SK-N-SH (cell line): ENCODE measurements around the gene PDE11A. TPM values are rescaled to one million over a fixed set of nuclear protein-coding genes. Genes with fewer than 3 reads are reported as not detected.

Experiments used
- CTCF ChIA-PET: fragments of 300-600, 350-600 bp; formaldehyde crosslinking; extraction: SDS; loops from one replicate; lab custom pipeline; 2021; lab: Yijun Ruan, JAX
- POLR2A ChIA-PET: fragments of 350-600 bp; sonication (Branson Sonifier 250); formaldehyde crosslinking; extraction: SDS; loops from one replicate; lab custom pipeline; 2020; ENCODE audit warnings: antibody characterized with exemption, inconsistent platforms; lab: Yijun Ruan, JAX
- DNase-seq: peaks from one replicate; pipeline ENCODE4 v3.0.0; 2012
- H2AFZ ChIP-seq: fragments of 200-600 bp; sonication (generic); 2 replicates; pipeline ENCODE4 v1.8.1; 2016; ENCODE audit warnings: antibody characterized with exemption, mild to moderate bottlenecking, low read depth
- H3F3A ChIP-seq: fragments of 200-600 bp; sonication (generic); replicated peaks from 2 replicates; pipeline ENCODE3; 2016; ENCODE audit warnings: antibody characterized with exemption, mild to moderate bottlenecking; ENCODE audit not compliant: insufficient read depth
- H3K27ac ChIP-seq, 2 experiments: fragments of 200-500 bp in 1 of 2; fragments of 200-600 bp in 1 of 2; sonication (Bioruptor generic) in 1 of 2; sonication (generic), shearing (Covaris generic) in 1 of 2; 2 replicates each; pipeline versions ENCODE4 v1.5.1 to v1.6.1; 2014 to 2016; ENCODE audit warnings: low read depth in 2 of 2, inconsistent platforms in 1 of 2, low read length in 1 of 2, mild to moderate bottlenecking in 1 of 2, mixed read lengths in 1 of 2
- H3K27me3 ChIP-seq: fragments of 200-600 bp; sonication (generic), shearing (Covaris generic); 2 replicates; pipeline ENCODE4 v1.6.1; 2016; ENCODE audit warnings: mixed run types; ENCODE audit not compliant: insufficient read depth
- H3K36me3 ChIP-seq, 2 experiments: fragments of 200-500 bp in 1 of 2; fragments of 200-600 bp in 1 of 2; sonication (Bioruptor generic) in 1 of 2; sonication (generic) in 1 of 2; replicated peaks in 1 of 2; 2 replicates each; pipeline versions ENCODE3 to v1.5.1; 2014 to 2016; ENCODE audit warnings: low read length in 1 of 2, mild to moderate bottlenecking in 1 of 2; ENCODE audit not compliant: insufficient read depth in 2 of 2, control insufficient read depth in 1 of 2
- H3K4me1 ChIP-seq, 2 experiments: fragments of 200-500 bp in 1 of 2; fragments of 200-600 bp in 1 of 2; sonication (Bioruptor generic) in 1 of 2; sonication (generic), shearing (Covaris generic) in 1 of 2; 2 replicates each; pipeline versions ENCODE4 v1.5.1 to v1.6.1; 2014 to 2016; ENCODE audit warnings: low read depth in 1 of 2, low read length in 1 of 2, mixed run types in 1 of 2; ENCODE audit not compliant: insufficient read depth in 2 of 2, control insufficient read depth in 1 of 2
- H3K4me2 ChIP-seq: fragments of 200-600 bp; sonication (generic), shearing (Covaris generic); 2 replicates; pipeline ENCODE4 v1.6.1; 2017; ENCODE audit warnings: mixed run types
- H3K4me3 ChIP-seq, 2 experiments: fragments of 200-500 bp in 1 of 2; fragments of 200-600 bp in 1 of 2; sonication (Bioruptor generic) in 1 of 2; sonication (generic), shearing (Covaris generic) in 1 of 2; 2 replicates each; pipeline versions ENCODE4 v1.5.1 to v1.8.1; 2014 to 2016; ENCODE audit warnings: low read depth in 2 of 2, inconsistent platforms in 1 of 2, low read length in 1 of 2, mild to moderate bottlenecking in 1 of 2, mixed read lengths in 1 of 2, moderate library complexity in 1 of 2
- H3K79me2 ChIP-seq: fragments of 200-600 bp; sonication (generic); 2 replicates; pipeline ENCODE4 v1.8.1; 2017; ENCODE audit warnings: mild to moderate bottlenecking; ENCODE audit not compliant: insufficient read depth
- H3K9ac ChIP-seq: fragments of 200-600 bp; sonication (generic); 2 replicates; pipeline ENCODE4 v1.6.1; 2017; ENCODE audit warnings: mixed run types
- H3K9me2 ChIP-seq: fragments of 200-600 bp; sonication (generic); 2 replicates; pipeline ENCODE4 v1.6.1; 2017; ENCODE audit warnings: mixed run types
- H3K9me3 ChIP-seq: fragments of 200-600 bp; sonication (generic); 2 replicates; pipeline ENCODE4 v1.6.1; 2017; ENCODE audit warnings: mixed run types, mild to moderate bottlenecking, moderate library complexity
- H4K20me1 ChIP-seq: fragments of 200-600 bp; sonication (generic); 2 replicates; pipeline ENCODE4 v1.6.1; 2017; ENCODE audit warnings: mild to moderate bottlenecking, mixed run types; ENCODE audit not compliant: insufficient read depth
- ELF1 ChIP-seq: IDR thresholded peaks from 2 replicates; pipeline ENCODE4 v1.4.0; 2012
- EP300 ChIP-seq, 2 experiments: IDR thresholded peaks; 2 replicates each; pipeline versions ENCODE4 v1.4.0 to v1.6.1; 2012; ENCODE audit warnings: borderline replicate concordance in 1 of 2, low read depth in 1 of 2, low read length in 1 of 2
- EZH2phosphoT487 ChIP-seq: fragments of 200-600 bp; sonication (generic); IDR thresholded peaks from 2 replicates; pipeline ENCODE4 v1.6.1; 2017; ENCODE audit warnings: low read depth, mixed run types, mild to moderate bottlenecking, antibody characterized with exemption, moderate library complexity, borderline replicate concordance
- FOSL2 ChIP-seq: IDR thresholded peaks from 2 replicates; pipeline ENCODE4 v1.4.0; 2012; ENCODE audit warnings: low read depth, mild to moderate bottlenecking, moderate library complexity, borderline replicate concordance
- FOXJ3 ChIP-seq: sonication (generic); formaldehyde crosslinking; IDR thresholded peaks from 2 replicates; pipeline ENCODE4 v1.5.1; 2020; ENCODE audit warnings: mild to moderate bottlenecking, missing genetic modification reagents
- JUND ChIP-seq: IDR thresholded peaks from 2 replicates; pipeline ENCODE4 v1.4.0; 2012
- MAX ChIP-seq: IDR thresholded peaks from 2 replicates; pipeline ENCODE4 v1.4.0; 2012; ENCODE audit warnings: low read depth
- MXI1 ChIP-seq: IDR thresholded peaks from 2 replicates; pipeline ENCODE4 v1.6.1; 2012; ENCODE audit warnings: mild to moderate bottlenecking, low read depth, low read length, improper control_type of control experiment
- NRF1 ChIP-seq: IDR thresholded peaks from 2 replicates; pipeline ENCODE4 v1.6.1; 2012; ENCODE audit warnings: low read depth, mild to moderate bottlenecking, low read length
- POLR2AphosphoS5 ChIP-seq: IDR thresholded peaks from 2 replicates; pipeline ENCODE4 v1.6.1; 2012; ENCODE audit warnings: low read depth, low read length
- RCOR1 ChIP-seq: fragments of 150-350 bp; IDR thresholded peaks from 2 replicates; pipeline ENCODE4 v1.6.1; 2017; ENCODE audit warnings: antibody characterized with exemption, low read length
- RFX5 ChIP-seq: IDR thresholded peaks from 2 replicates; pipeline ENCODE4 v1.6.1; 2012; ENCODE audit warnings: mild to moderate bottlenecking, improper control_type of control experiment, low read length
- RXRA ChIP-seq: IDR thresholded peaks from 2 replicates; pipeline ENCODE4 v1.4.0; 2012; ENCODE audit warnings: low read depth, mild to moderate bottlenecking, borderline replicate concordance
- SMC3 ChIP-seq: IDR thresholded peaks from 2 replicates; pipeline ENCODE4 v1.6.1; 2012; ENCODE audit warnings: low read depth, low read length, improper control_type of control experiment
- TAF1 ChIP-seq: IDR thresholded peaks from 2 replicates; pipeline ENCODE4 v1.6.1; 2012; ENCODE audit warnings: low read depth, mild to moderate bottlenecking, low read length, moderate library complexity, borderline replicate concordance
- USF2 ChIP-seq: fragments of 150-350 bp; IDR thresholded peaks from 2 replicates; pipeline ENCODE4 v1.6.1; 2017; ENCODE audit warnings: antibody characterized with exemption, low read length, low read depth, borderline replicate concordance
- YY1 ChIP-seq: IDR thresholded peaks from 2 replicates; pipeline ENCODE4 v1.4.0; 2012; ENCODE audit warnings: low read depth, mild to moderate bottlenecking
- WGBS: methylation state at CpG from one replicate; pipeline ENCODE4 v1.1.6; 2017; ENCODE audit warnings: low lambda C conversion rate; 5-methylcytosine and 5-hydroxymethylcytosine counted together
- polyA plus RNA-seq, 3 experiments: library from polyadenylated mRNA; depleted of rRNA; stranded (reverse); fragments of >200 nt; gene quantifications; 2 replicates each; pipeline ENCODE4 v1.2.3, GENCODE V29; 2012

Gene PDE11A
- polyA plus RNA-seq, 1 of the 3 experiments (the other 2 are of a cell fraction) = 0.10 TPM

- no peaks in the 10 kb centered on the region for H3K79me2 ChIP-seq
- H3K36me3 ChIP-seq = no peaks in the 10 kb centered on the region
- H4K20me1 ChIP-seq = no peaks in the 10 kb centered on the region
- H3K4me2 ChIP-seq = no peak overlapping the region
- no peaks in the 10 kb centered on the region for H3K27me3 ChIP-seq
- H3F3A ChIP-seq = no peaks in the 10 kb centered on the region
- no peak for DNase-seq
- H2AFZ ChIP-seq = no peak overlapping the region
- CTCF ChIA-PET = interaction anchor here (1.2 kb wide), 1 partner anchor 10 kb away, joined by 3 read pairs; no protein-coding TSS in a partner anchor
- no peak overlapping the region for H3K9ac ChIP-seq
- POLR2A ChIA-PET = no interaction called here
- TF ChIP-seq RXRA = no peak
- TF ChIP-seq RCOR1 = no peak
- no peak for TF ChIP-seq USF2
- TF ChIP-seq JUND = no peak
- TF ChIP-seq SMC3 = no peak
- TF ChIP-seq RFX5 = no peak
- TF ChIP-seq YY1 = no peak
- no peak for TF ChIP-seq FOXJ3 (CRISPR knock-in tag)
- no peak for TF ChIP-seq MAX
- no peak for TF ChIP-seq EP300 (IDR thresholded peaks at IDR 0.05; ENCODE audit: borderline replicate concordance in 1 of 2, low read depth in 1 of 2, low read length in 1 of 2)
- TF ChIP-seq TAF1 = no peak
- TF ChIP-seq NRF1 = no peak
- TF ChIP-seq POLR2AphosphoS5 = no peak
- TF ChIP-seq ELF1 = no peak
- no peaks in the 10 kb centered on the region; a peak in 1 of 4 replicates for H3K4me1 ChIP-seq
- H3K9me2 ChIP-seq = no peaks in the 10 kb centered on the region
- H3K4me3 ChIP-seq = no peak overlapping the region
- no peak overlapping the region for H3K27ac ChIP-seq
- no peaks in the 10 kb centered on the region for H3K9me3 ChIP-seq
These were observed 20.9 kb upstream of the PDE11A start for GRCh38 chr2:178093471-178093870.

GRCh38 chr2:178088774-178089270, 16.2 kb upstream of the PDE11A start:
- no peak for DNase-seq
- H3K36me3 ChIP-seq = no peaks in the 10 kb centered on the region
- no peak overlapping the region for H3K27ac ChIP-seq
- no peak overlapping the region for H3K9ac ChIP-seq
- H3K4me1 ChIP-seq = no peaks in the 10 kb centered on the region; a peak in 1 of 4 replicates
- no peaks in the 10 kb centered on the region for H3K9me2 ChIP-seq
- no peak overlapping the region for H2AFZ ChIP-seq
- H3K9me3 ChIP-seq = no peaks in the 10 kb centered on the region
- ChIA-PET POLR2A (no interaction called here), CTCF (no interaction called here)
- H3K27me3 ChIP-seq = no peaks in the 10 kb centered on the region
- TF ChIP-seq MXI1 (no peak), FOSL2 (no peak), EZH2phosphoT487 (no peak), SMC3 (no peak)
- no peaks in the 10 kb centered on the region for H3K79me2 ChIP-seq
- WGBS = 75% methylated on average over 6 of the region's 6 CpGs
- H3F3A ChIP-seq = no peaks in the 10 kb centered on the region
- H4K20me1 ChIP-seq = no peaks in the 10 kb centered on the region
- H3K4me2 ChIP-seq = no peak overlapping the region
- H3K4me3 ChIP-seq = no peak overlapping the region
